ENCODE results near the gene XK. TPM values are rescaled to one million over a fixed set of nuclear protein-coding genes. Genes with fewer than 3 reads are reported as not detected.

Gene XK
- total and polyA plus RNA-seq, 10 of the 15 experiments (the other 5 are each of a cell fraction or from before 2014, with no cell fraction given) = not detected

GRCh38 chrX:37667141-37667540 is 18.4 kb upstream of the XK start:
- Histone ChIP-seq H3K27me3 (replicated peaks in 1 of 2; ENCODE audit: control insufficient read depth in 2 of 2, insufficient read depth in 2 of 2, low read length in 1 of 2) (no peaks in the 10 kb centered on the region), H3K9me3 (replicated peaks; ENCODE audit: control insufficient read depth, insufficient read depth, low read length) (no peaks in the 10 kb centered on the region), H3K27ac (ENCODE audit: control insufficient read depth, insufficient read depth) (no peak overlapping the region), H3K4me2 (ENCODE audit: control insufficient read depth, insufficient read depth) (no peak overlapping the region), H3K4me1 (ENCODE audit: control insufficient read depth, insufficient read depth, low read length) (no peaks in the 10 kb centered on the region), H3K9ac (ENCODE audit: control insufficient read depth, insufficient read depth, low read length) (no peak overlapping the region), H2AFZ (ENCODE audit: control insufficient read depth, low read depth, low read length) (no peak overlapping the region), H3K36me3 (ENCODE audit: control insufficient read depth in 2 of 2, insufficient read depth in 2 of 2, low read length in 1 of 2) (no peaks in the 10 kb centered on the region), H3K79me2 (ENCODE audit: control insufficient read depth, insufficient read depth, low read length) (no peaks in the 10 kb centered on the region), H4K20me1 (ENCODE audit: control insufficient read depth, insufficient read depth) (no peaks in the 10 kb centered on the region), H3K4me3 (no peak overlapping the region)
- 57% methylated on average over 6 of the region's 6 CpGs for WGBS (ENCODE audit: insufficient coverage, insufficient replicate concordance, low lambda C conversion rate, missing lambda C conversion rate)
- POLR2A ChIA-PET = no interaction called here
- TF ChIP-seq JUND (IDR thresholded peaks at IDR 0.05; ENCODE audit: low read depth, low read length) = no peak
- TF ChIP-seq DPF2 (IDR thresholded peaks at IDR 0.05) = no peak
- no peak for TF ChIP-seq MYB (IDR thresholded peaks at IDR 0.05; ENCODE audit: borderline replicate concordance, low read depth, low read length)
- TF ChIP-seq ZBED1 (IDR thresholded peaks at IDR 0.05; ENCODE audit: borderline replicate concordance) = no peak
- TF ChIP-seq FOXK2 (IDR thresholded peaks at IDR 0.05) = no peak
- TF ChIP-seq KAT2A (conservative IDR thresholded peaks at IDR 0.05; ENCODE audit: control insufficient read depth, low read depth, low read length) = no peak
- no peak for TF ChIP-seq SPI1 (IDR thresholded peaks at IDR 0.05; ENCODE audit: borderline replicate concordance, insufficient read depth, low read depth, low read length)
- no peak for TF ChIP-seq POLR2AphosphoS2 (IDR thresholded peaks at IDR 0.05; ENCODE audit: low read depth, low read length)
- TF ChIP-seq IKZF1 (conservative IDR thresholded peaks at IDR 0.05) = no peak
- TF ChIP-seq NFYB (IDR thresholded peaks at IDR 0.05; ENCODE audit: insufficient read depth, low read depth, low read length) = no peak
- no peak for TF ChIP-seq HDAC2 (IDR thresholded peaks at IDR 0.05)
- no peak for TF ChIP-seq GABPA (IDR thresholded peaks at IDR 0.05; ENCODE audit: low read depth)
- intact Hi-C loops (cut with micrococcal nuclease; ENCODE audit: unreplicated experiment) (no loop called here), in situ Hi-C loops (cut with MboI) (no loop called here)
- DNase-seq (ENCODE audit: low read depth, low spot score) = no peak
- no peak for ATAC-seq
- SMC1A ChIA-PET (ENCODE audit: uncharacterized antibody, unreplicated experiment) = no interaction called here
- BruUV-seq (replicated peaks) = no TSS peak
- FAIRE-seq = no peak
- CTCF ChIA-PET = interaction anchor here (0.6 kb wide), 1 partner anchor 159 kb away, joined by 3 read pairs; no protein-coding TSS in a partner anchor
- RAD21 ChIA-PET (ENCODE audit: unreplicated experiment) = no interaction called here
